GM19025 (cell line): ENCODE results near the gene PLAU.
"Not testable (repeated sequence)": the region's sequence is repeated elsewhere in the genome, so short reads cannot be mapped to it uniquely, and the experiment has no call there.

Experiments
- ATAC-seq: cut with Tn5 transposase; IDR thresholded peaks from one replicate; pipeline ENCODE4 v1.9.1; 2021; ENCODE audit warnings: mild to moderate bottlenecking, low read depth, moderate library complexity; ENCODE audit not compliant: unreplicated experiment

PLAU gene

GRCh38 chr10:73917566-73918305 lies 6.8 kb downstream of the PLAU start:
- no peak for ATAC-seq

- ATAC-seq = not testable (repeated sequence)
These were observed 8.5 kb downstream of the PLAU start for GRCh38 chr10:73919481-73919880.

GRCh38 chr10:73920089-73920488 lies 9.2 kb downstream of the PLAU start:
- ATAC-seq = no peak

- ATAC-seq = no peak
These were observed 11.3 kb downstream of the PLAU start for GRCh38 chr10:73922007-73922863.

- ATAC-seq = no peak
These were observed 11.9 kb downstream of the PLAU start for GRCh38 chr10:73922864-73923133.

- no peak for ATAC-seq
These were observed 13.1 kb downstream of the PLAU start for GRCh38 chr10:73923935-73924598.

GRCh38 chr10:73924935-73925334 lies 14.0 kb downstream of the PLAU start:
- ATAC-seq = no peak

- ATAC-seq = no peak
These were observed 14.6 kb downstream of the PLAU start for GRCh38 chr10:73925539-73925938.

- ATAC-seq = no peak
These were observed 15.3 kb downstream of the PLAU start for GRCh38 chr10:73926152-73926764.

GRCh38 chr10:73930630-73931327 lies 19.8 kb downstream of the PLAU start:
- ATAC-seq = not testable (repeated sequence)

- no peak for ATAC-seq
These were observed 21.1 kb downstream of the PLAU start for GRCh38 chr10:73931767-73932619.

- no peak for ATAC-seq
These were observed 21.7 kb downstream of the PLAU start for GRCh38 chr10:73932620-73933112.

GRCh38 chr10:73934074-73934473 lies 23.1 kb downstream of the PLAU start:
- ATAC-seq = no peak

- ATAC-seq = no peak
These were observed 25.0 kb downstream of the PLAU start for GRCh38 chr10:73935895-73936294.

- ATAC-seq = no peak
These were observed 26.6 kb downstream of the PLAU start for GRCh38 chr10:73937333-73938043.

- ATAC-seq = peak; percentile 74
These were observed 29.8 kb downstream of the PLAU start for GRCh38 chr10:73940634-73941221.

- ATAC-seq = no peak
These were observed 30.4 kb downstream of the PLAU start for GRCh38 chr10:73941300-73941699.

- ATAC-seq = no peak
These were observed 33.6 kb downstream of the PLAU start for GRCh38 chr10:73944356-73945100.
